Hematopoietic multipotent progenitor cell treated with erythropoietin and hydrocortisone succinate and interleukin-3 and kit ligand, for 4 days (in vitro differentiated cells): ENCODE results near the gene TEX54.
"Not testable (repeated sequence)": the region's sequence is repeated elsewhere in the genome, so short reads cannot be mapped to it uniquely, and the experiment has no call there.

Source experiments
- DNase-seq: peaks from one replicate; pipeline ENCODE4 v3.0.0-alpha.2; 2015

The TEX54 gene

GRCh38 chr11:62830904-62831519 lies 1.6 kb downstream of the TEX54 start:
- peak; percentile 83 for DNase-seq

GRCh38 chr11:62828130-62828529 lies 4.5 kb downstream of the TEX54 start:
- DNase-seq: not testable (repeated sequence)

- DNase-seq: no peak
Observed at GRCh38 chr11:62823677-62824076, 9.0 kb downstream of the TEX54 start.

- no peak for DNase-seq
Observed at GRCh38 chr11:62817129-62817528, 15.5 kb downstream of the TEX54 start.

- peak; percentile 34 for DNase-seq
Observed at GRCh38 chr11:62816557-62816956, 16.1 kb downstream of the TEX54 start.

- no peak for DNase-seq
Observed at GRCh38 chr11:62811659-62812058, 21.0 kb downstream of the TEX54 start.

- DNase-seq: no peak
Observed at GRCh38 chr11:62810748-62811147, 21.9 kb downstream of the TEX54 start.

GRCh38 chr11:62806611-62807121 lies 26.0 kb downstream of the TEX54 start:
- DNase-seq: peak; percentile 26

GRCh38 chr11:62805961-62806441 lies 26.6 kb downstream of the TEX54 start:
- DNase-seq: peak; percentile 59

- DNase-seq: peak; percentile 97
Observed at GRCh38 chr11:62805076-62805892, 27.4 kb downstream of the TEX54 start, which contains the start of gene NXF1. TSS of gene NXF1 (minus strand) at chr11:62805440. CDS start at chr11:62805356, 84 bp downstream.

GRCh38 chr11:62804310-62805075 lies 28.1 kb downstream of the TEX54 start:
- peak; percentile 34 for DNase-seq

- no peak for DNase-seq
Observed at GRCh38 chr11:62801071-62801470, 31.6 kb downstream of the TEX54 start.

GRCh38 chr11:62799486-62799885 lies 33.2 kb downstream of the TEX54 start:
- DNase-seq: no peak

GRCh38 chr11:62796281-62796680 lies 36.4 kb downstream of the TEX54 start:
- no peak for DNase-seq

- no peak for DNase-seq
Observed at GRCh38 chr11:62794201-62794775, 38.4 kb downstream of the TEX54 start.

GRCh38 chr11:62792202-62792575 lies 40.5 kb downstream of the TEX54 start:
- DNase-seq: no peak

- peak; percentile 96 for DNase-seq
Observed at GRCh38 chr11:62791501-62792201, 41.0 kb downstream of the TEX54 start, which contains the start of gene TMEM223. TSS of gene TMEM223 (minus strand) at chr11:62792006. CDS start at chr11:62791994, 12 bp downstream.

GRCh38 chr11:62789576-62789975 lies 43.1 kb downstream of the TEX54 start:
- no peak for DNase-seq

- no peak for DNase-seq
Observed at GRCh38 chr11:62788991-62789390, 43.6 kb downstream of the TEX54 start.

- DNase-seq: peak; percentile 100
Observed at GRCh38 chr11:62787005-62787759, 45.5 kb downstream of the TEX54 start, which contains the start of gene TMEM179B. TSS of gene TMEM179B (plus strand) at chr11:62787402. CDS start at chr11:62787432, 30 bp downstream.
